GM19025 (cell line): ENCODE measurements around the gene CAPN2.
A peak's percentile ranks its signal among the peaks of the same experiment; 100 is the strongest.

Experiments used
- ATAC-seq: cut with Tn5 transposase; IDR thresholded peaks from one replicate; pipeline ENCODE4 v1.9.1; 2021; ENCODE audit warnings: mild to moderate bottlenecking, low read depth, moderate library complexity; ENCODE audit not compliant: unreplicated experiment

Gene CAPN2

DNA sequence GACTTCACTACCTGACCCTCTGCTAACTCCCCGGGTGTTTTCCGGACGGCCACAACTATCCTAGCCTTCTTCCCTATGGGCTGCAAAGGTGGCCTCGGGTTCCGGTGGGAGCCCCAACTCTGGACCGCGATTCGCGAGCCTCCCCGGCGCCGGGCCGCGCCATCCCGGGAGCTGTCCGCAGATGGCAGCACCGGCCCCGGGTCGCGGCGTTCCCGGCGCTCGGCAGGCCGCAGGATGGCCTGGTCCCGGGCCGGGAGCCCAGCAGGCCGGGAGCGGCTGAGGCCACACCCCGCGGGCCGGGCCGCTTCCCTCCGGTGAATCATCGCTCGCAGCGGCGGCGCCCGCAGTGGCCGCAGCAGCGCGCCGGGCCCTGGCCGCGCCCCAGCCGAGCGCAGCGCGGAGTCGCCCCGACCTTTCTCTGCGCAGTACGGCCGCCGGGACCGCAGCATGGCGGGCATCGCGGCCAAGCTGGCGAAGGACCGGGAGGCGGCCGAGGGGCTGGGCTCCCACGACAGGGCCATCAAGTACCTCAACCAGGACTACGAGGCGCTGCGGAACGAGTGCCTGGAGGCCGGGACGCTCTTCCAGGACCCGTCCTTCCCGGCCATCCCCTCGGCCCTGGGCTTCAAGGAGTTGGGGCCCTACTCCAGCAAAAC, at the start of gene CAPN2:
TSS of gene CAPN2 (plus strand) at position 346 of the 656 bp plus-strand sequence. CDS start at position 448, 102 bp downstream.
- ATAC-seq, result peak; percentile 65

- ATAC-seq, result no peak
Observed at GRCh38 chr1:223662943-223663342, 49.4 kb upstream of the CAPN2 start.

DNA sequence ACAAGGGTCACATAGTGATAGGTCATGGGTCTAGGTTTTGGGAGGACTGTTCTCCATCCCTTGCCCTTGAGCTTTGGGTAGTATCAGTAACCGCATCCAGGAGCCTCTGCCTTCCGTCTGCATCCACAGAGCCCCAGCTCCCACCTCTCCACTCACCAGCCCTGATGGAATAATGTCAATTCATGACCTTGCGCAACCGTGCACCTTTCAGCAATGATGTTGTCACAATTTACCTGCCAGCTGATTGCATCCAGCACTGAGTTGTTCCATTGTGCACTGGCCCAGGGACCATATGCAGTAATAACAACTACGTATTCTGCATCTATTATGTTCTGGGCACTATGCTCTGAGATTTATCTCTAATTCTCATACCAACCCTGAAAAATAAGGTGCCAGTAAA, 48.2 kb upstream of the CAPN2 start:
- ATAC-seq, result no peak

- ATAC-seq, result no peak
Observed at GRCh38 chr1:223665592-223666312, 46.6 kb upstream of the CAPN2 start, which contains the start of gene CAPN8. CAPN8 (minus strand) TSS chr1:223665701; CDS start chr1:223665646, 55 bp downstream.

GRCh38 chr1:223667484-223668182, 44.7 kb upstream of the CAPN2 start:
- no peak for ATAC-seq

DNA sequence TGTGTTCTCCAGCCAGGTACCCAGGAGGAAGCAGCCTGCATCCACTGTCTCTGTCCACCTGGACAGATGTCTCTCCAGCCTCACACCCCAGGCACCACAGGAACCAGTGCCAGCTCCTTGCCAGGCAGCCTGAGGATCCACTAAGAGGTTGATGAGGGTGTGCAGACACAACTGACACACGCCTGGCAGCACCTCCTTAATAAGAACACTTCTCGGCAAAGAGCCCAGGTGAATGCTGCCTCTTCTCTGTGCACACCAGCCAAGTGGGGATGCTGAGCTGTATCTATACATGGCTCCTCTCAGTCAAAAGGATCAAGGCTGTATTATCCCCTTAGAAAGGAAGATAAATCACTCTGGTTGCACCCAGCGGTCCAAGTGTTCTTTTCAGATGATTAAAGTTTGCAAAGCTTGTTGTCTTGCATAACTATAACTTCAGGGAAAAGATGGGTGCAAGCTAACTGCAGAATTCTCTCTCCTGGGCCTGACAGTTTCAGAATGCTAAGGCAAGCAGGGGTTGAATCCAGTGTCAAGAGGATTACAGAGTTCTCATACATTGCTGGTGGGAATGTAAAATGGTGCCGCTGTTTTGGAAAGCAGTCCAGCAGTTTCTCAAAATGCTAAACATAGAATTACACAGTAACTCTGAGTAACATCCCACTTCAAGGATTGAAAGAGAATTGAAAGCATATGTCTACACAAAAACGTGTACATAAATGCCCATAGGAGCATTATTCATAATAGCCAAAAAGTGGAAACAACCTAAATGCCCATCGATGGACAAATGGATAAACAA, 43.1 kb upstream of the CAPN2 start:
- ATAC-seq, result no peak

GRCh38 chr1:223670458-223671159, 41.7 kb upstream of the CAPN2 start:
- ATAC-seq, result no peak

DNA sequence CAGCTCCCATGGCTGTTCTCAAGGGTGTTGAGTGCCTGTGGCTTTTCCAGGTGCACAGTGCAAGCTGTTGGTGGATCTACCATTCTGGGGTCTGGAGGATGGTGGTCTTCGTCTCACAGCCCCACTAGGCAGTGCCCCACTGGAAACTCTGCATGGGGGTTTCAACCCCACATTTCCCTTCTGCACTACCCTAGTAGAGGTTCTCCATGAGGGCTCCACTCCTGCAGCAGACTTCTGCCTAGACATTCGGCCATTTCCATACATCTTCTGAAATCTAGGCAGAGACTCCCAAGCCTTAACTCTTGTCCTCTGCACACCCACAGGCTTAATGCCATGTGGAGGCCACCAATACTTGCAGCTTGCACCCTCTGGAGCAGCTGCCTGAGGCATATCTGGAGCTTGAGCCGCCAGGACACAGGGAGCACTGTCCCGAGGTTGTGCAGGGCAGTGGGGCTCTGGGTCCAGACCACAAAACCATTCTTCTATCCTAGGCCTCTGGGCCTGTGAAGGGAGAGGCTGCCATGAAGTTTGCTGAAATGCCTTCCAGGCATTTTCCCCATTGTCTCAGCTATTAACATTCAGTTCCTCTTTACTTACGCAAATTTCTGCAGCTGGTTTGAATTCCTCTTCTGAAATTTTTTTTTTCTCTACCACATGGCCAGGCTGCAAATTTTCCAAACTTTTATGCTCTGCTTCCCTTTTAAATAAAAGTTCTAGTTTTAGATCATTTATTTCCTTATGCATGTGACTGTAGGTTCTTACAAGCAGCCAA, 38.0 kb upstream of the CAPN2 start:
- no peak for ATAC-seq

- ATAC-seq, result no peak
Observed at GRCh38 chr1:223678841-223679240, 33.5 kb upstream of the CAPN2 start.

DNA sequence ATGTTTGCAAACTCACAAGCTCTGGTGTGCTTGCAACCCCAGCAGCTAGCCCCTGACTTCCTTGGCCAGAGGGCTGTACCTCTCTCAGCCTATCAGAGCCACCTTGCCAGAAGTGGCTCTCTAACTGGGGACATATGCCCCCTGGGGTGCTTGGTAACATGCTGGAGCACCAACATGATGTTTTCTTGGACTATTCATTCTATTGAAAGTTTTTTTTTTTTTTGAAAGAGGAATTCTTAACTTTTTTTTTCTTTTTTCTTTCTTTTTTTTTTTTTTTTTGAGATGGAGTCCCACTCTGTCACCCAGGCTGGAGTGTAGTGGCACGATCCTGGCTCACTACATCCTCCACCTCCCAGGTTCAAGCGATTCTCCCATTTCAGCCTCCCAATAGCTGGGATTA, 32.2 kb upstream of the CAPN2 start:
- no peak for ATAC-seq

GRCh38 chr1:223682502-223682901, 29.8 kb upstream of the CAPN2 start:
- no peak for ATAC-seq

GRCh38 chr1:223683586-223684487, 28.5 kb upstream of the CAPN2 start:
- no peak for ATAC-seq

DNA sequence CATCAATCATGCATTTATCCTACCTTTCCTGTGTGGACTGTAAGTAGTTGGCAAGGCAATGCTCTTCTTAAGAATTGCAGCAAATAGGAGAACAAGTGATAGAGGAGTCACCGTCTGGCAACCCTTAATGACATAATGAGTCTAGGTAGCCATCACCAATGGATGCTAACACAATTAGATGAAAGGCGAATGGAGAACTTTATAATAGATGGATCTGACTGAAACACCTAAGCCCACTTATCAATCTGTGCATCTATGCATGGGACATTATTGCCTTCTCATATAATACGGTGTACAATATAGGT, 27.9 kb upstream of the CAPN2 start:
- ATAC-seq, result no peak

DNA sequence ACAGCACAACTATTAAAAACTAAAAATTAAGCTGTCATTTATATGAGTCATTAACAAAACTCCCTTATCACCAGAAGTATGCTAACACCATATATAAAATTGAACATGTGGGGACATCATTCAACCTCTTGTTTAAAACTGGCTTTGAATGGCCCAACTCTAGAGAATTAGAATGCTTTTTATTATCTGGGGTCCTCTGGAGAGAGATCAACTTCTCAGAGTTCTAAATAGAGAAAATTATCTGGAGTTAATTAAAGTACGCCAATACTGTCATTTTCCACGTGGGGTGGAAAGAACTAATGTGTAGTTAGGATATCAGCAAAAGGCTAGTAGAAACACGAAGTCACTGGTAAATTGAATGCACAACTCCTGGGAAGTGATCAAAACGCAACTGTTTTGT, 21.2 kb upstream of the CAPN2 start:
- ATAC-seq, result no peak

DNA sequence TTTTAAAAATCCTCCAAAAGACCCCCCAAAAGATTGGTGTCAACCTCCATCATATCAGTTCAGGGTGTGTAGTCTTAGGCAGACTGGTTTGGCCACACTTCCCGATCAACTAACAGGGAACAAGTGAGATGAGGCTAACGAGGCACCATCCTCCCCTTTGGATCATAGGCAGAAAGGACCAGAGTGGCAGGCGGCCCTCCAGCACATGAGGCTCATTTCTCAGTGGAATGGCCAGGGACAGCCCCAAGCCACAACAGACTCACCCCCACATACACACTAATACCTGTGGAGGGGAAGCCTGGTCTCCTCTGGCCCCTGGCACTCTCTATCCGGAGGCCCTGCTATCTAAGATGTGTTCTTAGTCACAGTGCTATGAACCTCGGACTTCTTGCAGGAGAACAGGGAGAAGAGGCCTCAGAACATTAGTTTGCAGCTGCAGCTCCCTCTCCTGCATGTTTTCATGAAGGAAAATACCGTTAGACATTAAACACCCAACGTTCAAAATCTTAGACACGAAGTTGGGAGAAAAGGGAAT, 17.3 kb upstream of the CAPN2 start:
- ATAC-seq, result no peak

DNA sequence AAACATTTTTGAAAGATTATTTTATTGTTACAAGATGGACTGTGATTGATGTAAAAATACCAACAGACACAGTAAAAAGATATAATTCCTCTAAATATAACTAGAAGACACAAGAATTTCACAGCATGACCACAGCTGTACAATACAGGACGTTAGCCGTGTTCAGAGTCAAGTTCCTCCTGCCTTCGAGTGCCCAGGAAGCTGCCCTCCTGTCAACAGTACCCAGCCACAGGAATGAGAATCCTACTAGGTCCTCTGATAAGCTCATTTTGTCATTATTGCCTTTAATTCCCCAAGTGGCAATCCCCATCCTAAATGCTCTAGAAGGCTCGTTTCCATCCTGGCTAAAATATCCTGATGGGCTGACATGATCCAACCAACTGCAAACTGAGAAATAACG, 16.4 kb upstream of the CAPN2 start:
- ATAC-seq, result no peak

DNA sequence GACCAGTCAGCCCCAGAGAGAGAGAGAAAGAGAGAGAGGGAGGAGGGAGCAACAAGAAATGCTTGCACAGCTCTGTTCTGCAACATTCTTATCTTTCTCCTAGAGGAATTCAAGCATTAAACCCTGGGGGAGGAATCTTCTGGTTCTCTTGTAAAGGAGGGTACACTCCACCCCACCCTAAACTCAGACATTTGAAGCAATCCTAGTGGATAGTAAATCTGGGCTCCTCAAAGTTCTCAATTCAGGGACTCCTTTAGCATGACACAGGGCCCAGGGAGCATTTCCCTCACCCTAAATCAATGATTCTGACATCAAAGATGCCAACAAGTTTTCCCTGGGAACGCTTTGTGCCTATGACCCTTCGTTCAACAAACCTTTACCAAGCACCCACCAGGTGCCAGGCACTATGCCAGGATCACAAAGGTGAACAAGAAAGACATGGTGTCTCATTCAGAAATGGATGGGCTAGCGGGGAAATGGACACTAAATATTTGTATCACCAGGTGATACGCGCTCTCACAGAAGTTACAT, 11.9 kb upstream of the CAPN2 start:
- no peak for ATAC-seq
